PFSK-1 (cell line): ENCODE data around the gene BSND.

Experiments used
- FOXP2 ChIP-seq: optimal IDR thresholded peaks from 2 replicates; pipeline ENCODE3; 2011; ENCODE audit warnings: borderline replicate concordance, control low read depth, inconsistent platforms; ENCODE audit not compliant: insufficient read depth; ENCODE audit errors: extremely low read length, extremely low read depth
- POLR2AphosphoS5 ChIP-seq: IDR thresholded peaks from 2 replicates; pipeline ENCODE4 v1.6.1; 2012; ENCODE audit warnings: low read depth, mild to moderate bottlenecking, control low read depth, low read length, moderate library complexity
- REST ChIP-seq, 2 experiments: IDR thresholded peaks; 2 replicates each; pipeline versions ENCODE4 v1.6.1 to v1.8.0; 2011 to 2012; ENCODE audit warnings: low read depth in 2 of 2, low read length in 2 of 2, control low read depth in 1 of 2, inconsistent platforms in 1 of 2, mild to moderate bottlenecking in 1 of 2, moderate library complexity in 1 of 2; ENCODE audit not compliant: insufficient read depth in 1 of 2
- SIN3A ChIP-seq: IDR thresholded peaks from 2 replicates; pipeline ENCODE4 v1.6.1; 2012; ENCODE audit warnings: mild to moderate bottlenecking, low read length, moderate library complexity, borderline replicate concordance; ENCODE audit not compliant: insufficient read depth
- TAF1 ChIP-seq: IDR thresholded peaks from 2 replicates; pipeline ENCODE4 v1.6.1; 2012; ENCODE audit warnings: low read length, control low read depth, borderline replicate concordance; ENCODE audit not compliant: insufficient read depth

The BSND gene

GRCh38 chr1:54972436-54972835, 26.3 kb upstream of the BSND start:
- no peak for TF ChIP-seq SIN3A
- TF ChIP-seq POLR2AphosphoS5: no peak
- no peak for TF ChIP-seq TAF1
- TF ChIP-seq FOXP2: no peak
- no peak for TF ChIP-seq REST (IDR thresholded peaks at IDR 0.05; ENCODE audit: insufficient read depth in 1 of 2, low read depth in 2 of 2, low read length in 2 of 2)

- TF ChIP-seq REST (IDR thresholded peaks at IDR 0.05; ENCODE audit: insufficient read depth in 1 of 2, low read depth in 2 of 2, low read length in 2 of 2) (no peak), POLR2AphosphoS5 (no peak), SIN3A (no peak), FOXP2 (no peak), TAF1 (no peak)
Observed at GRCh38 chr1:54973205-54973921, 25.4 kb upstream of the BSND start.

- TF ChIP-seq TAF1: no peak
- no peak for TF ChIP-seq FOXP2
Observed at GRCh38 chr1:54975356-54976108, 23.2 kb upstream of the BSND start.

- TF ChIP-seq TAF1: no peak
- no peak for TF ChIP-seq FOXP2
- no peak for TF ChIP-seq SIN3A
- TF ChIP-seq POLR2AphosphoS5: no peak
- no peak for TF ChIP-seq REST (IDR thresholded peaks at IDR 0.05; ENCODE audit: insufficient read depth in 1 of 2, low read depth in 2 of 2, low read length in 2 of 2)
Observed at GRCh38 chr1:54976747-54977146, 22.0 kb upstream of the BSND start.

GRCh38 chr1:54977533-54978297, 21.0 kb upstream of the BSND start:
- TF ChIP-seq SIN3A (no peak), FOXP2 (no peak), REST (IDR thresholded peaks at IDR 0.05; ENCODE audit: insufficient read depth in 1 of 2, low read depth in 2 of 2, low read length in 2 of 2) (no peak), TAF1 (no peak), POLR2AphosphoS5 (no peak)
